Tibial artery (tissue), 4 donors: ENCODE measurements around the gene HDAC4.
A peak's percentile ranks its signal among the peaks of the same experiment; 100 is the strongest.

Experiments
- DNase-seq, 2 donors: peaks; one replicate each; pipeline ENCODE4 v3.0.0-alpha.2; 2019
- H3K27ac ChIP-seq, 2 donors: fragments of 200-600 bp; sonication (generic) in 1 of 2; 1 replicate in 1 of 2; 2 replicates in 1 of 2; pipeline ENCODE4 v1.5.1; 2018 to 2019; ENCODE audit warnings: mild to moderate bottlenecking in 1 of 2
- H3K27me3 ChIP-seq, 2 donors: fragments of 200-600 bp; sonication (generic) in 1 of 2; one replicate each; pipeline versions ENCODE4 v1.5.1 to v1.6.0; 2016 to 2019
- H3K36me3 ChIP-seq, 3 donors: fragments of 200-600 bp; sonication (generic) in 2 of 3; one replicate each; pipeline ENCODE4 v1.5.1; 2016 to 2019; ENCODE audit warnings: mild to moderate bottlenecking in 2 of 3
- H3K4me1 ChIP-seq, 4 donors: fragments of 200-600 bp; sonication (generic) in 2 of 4; 1 replicate in 3 of 4; 2 replicates in 1 of 4; pipeline ENCODE4 v1.5.1; 2016 to 2019
- H3K4me3 ChIP-seq, 2 donors: fragments of 200-600 bp; sonication (generic) in 1 of 2; 1 replicate in 1 of 2; 2 replicates in 1 of 2; pipeline ENCODE4 v1.5.1; 2018 to 2019; ENCODE audit warnings: mild to moderate bottlenecking in 2 of 2
- H3K9me3 ChIP-seq, 3 donors: fragments of 200-600 bp; sonication (generic) in 1 of 3; one replicate each; pipeline ENCODE4 v1.5.1; 2016 to 2019
- CTCF ChIP-seq, 2 experiments: fragments of 200-600 bp in 1 of 2; fragments of 450-650 bp in 1 of 2; IDR thresholded peaks; one replicate each; pipeline ENCODE4 v1.5.1; 2017 to 2019; ENCODE audit warnings: antibody characterized with exemption in 2 of 2, mild to moderate bottlenecking in 1 of 2, moderate library complexity in 1 of 2
- intact Hi-C: fragments of 100-400 bp; cut with DNase I; formaldehyde crosslinking; loops from one replicate; pipeline ENCODE4 v1.15.0; 2023; ENCODE audit warnings: low total_unique reads

The HDAC4 gene

GRCh38 chr2:239021224-239021623 is 379.6 kb downstream of the HDAC4 start:
- peaks cover 0 to 17% of the 10 kb centered on the region in 2 donors for H3K27me3 ChIP-seq
- peak in 1 of 2 donors; percentile 23 for DNase-seq
- TF ChIP-seq CTCF (IDR thresholded peaks at IDR 0.05) = no peak
- no peaks in the 10 kb centered on the region for H3K36me3 ChIP-seq
- peaks cover 0 to 20% (median 14%) of the 10 kb centered on the region in 4 donors for H3K4me1 ChIP-seq
- no peaks in the 10 kb centered on the region for H3K9me3 ChIP-seq
- H3K27ac ChIP-seq = no peak overlapping the region
- intact Hi-C loops = no loop called here
- H3K4me3 ChIP-seq = no peak overlapping the region

DNA sequence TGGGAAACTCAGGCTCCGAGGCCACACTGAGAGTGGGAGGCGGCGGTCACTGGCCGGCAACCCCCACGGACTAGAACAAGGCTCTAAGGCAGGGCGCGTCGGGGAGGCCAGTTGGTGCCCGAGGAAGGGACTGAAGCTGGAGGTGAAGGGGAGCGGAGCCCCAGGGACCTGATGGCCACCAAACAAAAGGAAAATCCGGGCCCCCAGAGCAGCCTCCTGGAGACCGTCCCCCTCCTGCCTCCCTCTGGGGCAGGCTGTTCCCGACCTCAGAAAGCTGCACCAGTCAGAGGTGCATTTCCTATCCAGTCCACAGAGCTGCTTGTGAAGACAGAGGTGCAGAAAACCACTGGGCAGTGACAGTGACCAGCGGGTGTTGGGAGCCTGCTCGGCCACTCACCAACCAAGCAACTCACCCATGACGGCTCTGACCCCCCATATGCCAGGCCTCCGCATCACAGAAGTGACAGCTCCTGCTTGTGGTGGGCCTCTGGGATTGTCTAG is 380.2 kb downstream of the HDAC4 start:
- H3K9me3 ChIP-seq = no peaks in the 10 kb centered on the region
- no peaks in the 10 kb centered on the region for H3K36me3 ChIP-seq
- no peak for TF ChIP-seq CTCF (IDR thresholded peaks at IDR 0.05)
- no peak overlapping the region for H3K4me3 ChIP-seq
- peaks cover 0 to 14% (median 8%) of the 10 kb centered on the region in 4 donors for H3K4me1 ChIP-seq
- intact Hi-C loops = no loop called here
- H3K27me3 ChIP-seq = peaks cover 0 to 21% of the 10 kb centered on the region in 2 donors
- no peak overlapping the region for H3K27ac ChIP-seq
- peak in 1 of 2 donors; percentile 47 for DNase-seq

- DNase-seq = peak in 1 of 2 donors; percentile 56
- Histone ChIP-seq H3K4me3 (no peak overlapping the region), H3K27me3 (peaks cover 0 to 31% of the 10 kb centered on the region in 2 donors), H3K9me3 (no peaks in the 10 kb centered on the region), H3K27ac (no peak overlapping the region), H3K4me1 (no peaks in the 10 kb centered on the region), H3K36me3 (no peaks in the 10 kb centered on the region)
- TF ChIP-seq CTCF (IDR thresholded peaks at IDR 0.05) = no peak
- intact Hi-C loops = no loop called here
These were observed 381.6 kb downstream of the HDAC4 start for GRCh38 chr2:239019183-239019581.

DNA sequence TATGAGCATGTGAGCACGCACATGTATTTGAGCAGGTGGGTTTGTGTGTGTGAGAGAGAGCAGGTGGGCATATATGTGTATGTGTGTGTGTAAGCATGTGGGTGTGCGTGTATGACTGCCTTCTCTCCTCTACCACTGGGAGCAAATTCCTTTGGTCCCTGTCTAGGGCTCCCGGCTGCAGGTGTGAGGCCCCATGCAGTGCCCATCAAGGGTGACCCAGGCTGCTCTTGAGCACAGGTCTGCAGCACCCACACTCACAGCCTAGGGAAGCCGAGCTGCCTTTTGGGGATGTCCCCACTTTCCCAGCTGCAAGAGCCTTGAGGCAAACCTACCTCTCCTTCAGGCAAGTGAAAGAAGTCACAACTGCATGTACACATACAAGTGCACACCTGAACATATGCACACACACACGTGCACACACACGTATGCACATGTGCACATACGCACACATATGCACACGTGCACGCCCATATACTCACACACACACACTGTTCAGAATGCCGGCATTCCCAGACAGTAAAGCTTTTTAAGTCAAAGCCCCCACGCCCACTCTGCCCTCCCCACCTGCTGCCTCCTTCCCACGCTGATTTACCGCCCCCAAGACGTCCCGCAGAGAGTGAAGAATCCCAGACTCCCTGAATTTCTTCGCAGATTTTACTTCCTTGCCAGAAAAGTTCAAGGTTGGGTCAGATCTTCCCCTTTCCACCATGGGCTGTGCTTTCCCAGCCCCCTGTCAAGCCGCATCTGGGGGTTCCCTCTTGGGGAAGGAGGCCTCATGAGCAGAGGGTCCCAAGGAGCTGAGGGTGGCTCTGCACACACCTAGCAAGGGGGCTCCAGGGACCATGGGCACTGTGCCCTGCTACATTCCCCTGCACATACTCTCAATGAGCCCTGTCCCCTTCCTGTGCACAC is 382.3 kb downstream of the HDAC4 start:
- no peak overlapping the region for H3K27ac ChIP-seq
- peaks cover 0 to 32% of the 10 kb centered on the region in 2 donors for H3K27me3 ChIP-seq
- TF ChIP-seq CTCF (IDR thresholded peaks at IDR 0.05) = no peak
- no peaks in the 10 kb centered on the region for H3K4me1 ChIP-seq
- DNase-seq = peak; percentile 7 to 52
- no peaks in the 10 kb centered on the region for H3K9me3 ChIP-seq
- H3K4me3 ChIP-seq = no peak overlapping the region
- no peaks in the 10 kb centered on the region for H3K36me3 ChIP-seq
- intact Hi-C loops = no loop called here

DNA sequence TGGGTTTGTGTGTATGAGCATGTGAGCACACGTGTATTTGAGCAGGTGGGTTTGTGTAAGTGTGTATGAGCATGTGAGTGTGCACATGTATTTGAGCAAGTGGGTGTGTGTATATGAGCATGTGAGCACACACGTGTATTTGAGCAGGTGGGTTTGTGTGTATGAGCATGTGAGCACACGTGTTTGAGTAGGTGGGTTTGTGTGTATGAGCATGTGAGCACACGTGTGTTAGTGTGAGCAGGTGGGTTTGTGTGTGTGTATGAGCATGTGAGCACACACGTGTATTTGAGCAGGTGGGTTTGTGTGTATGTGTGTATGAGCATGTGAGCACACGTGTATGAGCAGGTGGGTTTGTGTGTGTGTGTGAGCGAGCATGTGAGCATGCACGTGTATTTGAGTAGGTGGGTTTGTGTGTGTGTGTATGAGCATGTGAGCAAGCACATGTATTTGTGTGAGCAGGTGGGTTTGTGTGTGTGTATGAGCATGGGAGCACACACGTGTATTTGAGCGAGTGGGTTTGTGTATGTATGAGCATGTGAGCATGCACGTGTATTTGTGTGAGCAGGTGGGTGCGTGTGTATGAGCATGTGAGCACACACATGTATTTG is 383.2 kb downstream of the HDAC4 start:
- no peaks in the 10 kb centered on the region for H3K36me3 ChIP-seq

More for the DNA sequence above, 383.2 kb downstream of the HDAC4 start:
- DNase-seq = peak in 1 of 2 donors; percentile 12
- Histone ChIP-seq H3K4me1 (no peaks in the 10 kb centered on the region), H3K4me3 (no peak overlapping the region), H3K27ac (no peak overlapping the region), H3K27me3 (peaks cover 0 to 38% of the 10 kb centered on the region in 2 donors), H3K9me3 (no peaks in the 10 kb centered on the region)
- TF ChIP-seq CTCF (IDR thresholded peaks at IDR 0.05) = no peak
- intact Hi-C loops = no loop called here
